Right hindlimb (tissue), 1 donor: ENCODE measurements around the gene COL5A1.
A peak's percentile ranks its signal among the peaks of the same experiment; 100 is the strongest.
"Not testable (repeated sequence)": the region's sequence is repeated elsewhere in the genome, so short reads cannot be mapped to it uniquely, and the experiment has no call there.

ENCODE experiments used
- DNase-seq: peaks from one replicate; pipeline ENCODE4 v3.0.0-alpha.2; 2018

COL5A1 gene

DNA sequence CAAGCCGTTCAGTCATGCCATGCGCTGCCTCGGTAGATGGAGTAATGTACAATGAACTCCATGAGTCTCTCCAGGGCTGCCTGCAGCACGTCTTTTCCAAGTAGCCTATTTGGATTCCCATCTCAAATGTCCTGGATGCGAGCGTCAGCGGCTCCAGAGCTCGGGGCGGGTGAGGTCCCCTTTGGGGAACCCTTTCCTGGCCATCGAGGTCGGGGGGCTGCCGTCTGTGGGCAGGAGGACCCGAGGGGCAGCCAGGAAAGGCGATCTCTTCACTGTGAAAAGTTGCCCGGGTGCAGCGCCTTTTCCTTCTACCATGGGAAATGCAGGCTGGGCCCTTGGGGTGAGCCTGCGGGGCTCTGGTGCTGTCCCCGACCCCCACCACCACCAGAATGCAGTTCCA, 202.1 kb downstream of the COL5A1 start:
- DNase-seq = no peak

DNA sequence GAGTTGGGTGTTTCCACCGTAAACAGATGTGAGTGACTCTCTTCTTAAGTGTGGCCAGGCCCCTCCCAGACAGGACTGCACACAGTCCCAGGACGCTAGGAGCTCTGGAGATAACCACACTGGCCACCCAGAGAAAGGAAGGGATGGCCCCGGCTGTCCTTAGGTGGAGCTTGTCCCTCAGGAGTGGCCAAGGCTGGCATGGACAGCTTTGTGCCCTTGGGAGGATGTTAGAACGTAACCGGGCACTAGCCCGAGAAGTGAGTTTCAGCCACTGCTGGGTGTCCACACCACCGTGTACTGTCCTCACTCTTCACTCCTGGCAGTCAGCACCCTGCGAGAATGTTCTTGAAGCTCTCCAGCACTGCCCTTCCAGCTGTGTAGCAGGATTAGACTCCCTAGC, 203.2 kb downstream of the COL5A1 start:
- DNase-seq = no peak

DNA sequence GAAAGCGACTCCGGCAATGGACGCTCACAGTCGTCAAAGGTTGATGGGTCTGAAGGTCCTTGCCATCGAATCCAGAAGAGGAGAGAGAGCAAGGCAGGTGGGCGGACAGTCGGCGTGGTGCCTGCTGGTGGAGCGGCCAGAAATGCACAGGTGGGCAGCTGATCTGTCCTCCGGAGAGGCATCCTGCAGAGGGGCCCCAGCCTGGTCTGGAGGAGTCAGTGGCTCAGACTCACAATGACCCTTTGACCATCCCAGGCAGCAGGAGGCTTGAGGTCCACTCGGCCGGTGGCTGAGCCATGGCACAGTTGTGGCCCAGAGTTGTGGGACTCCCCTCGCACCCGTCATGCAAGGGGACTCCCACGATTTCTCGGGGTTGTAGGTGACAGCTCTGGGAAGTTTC, 204.6 kb downstream of the COL5A1 start:
- no peak for DNase-seq

DNA sequence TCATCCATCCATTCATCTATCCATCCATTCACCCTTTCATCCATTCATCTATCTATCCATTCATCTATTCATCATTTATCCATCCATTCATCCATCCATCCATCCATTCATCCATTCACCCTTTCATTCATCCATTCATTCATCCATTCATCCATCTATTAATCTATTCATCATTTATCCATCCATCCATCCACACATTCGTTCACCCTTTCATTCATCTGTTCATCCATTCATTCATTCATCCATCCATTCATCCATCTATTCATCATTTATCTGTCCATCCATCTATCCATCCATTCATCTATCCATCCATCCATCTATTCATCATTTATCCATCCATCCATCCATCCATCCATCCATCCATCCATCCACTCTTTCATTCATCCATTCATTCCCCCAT, 205.1 kb downstream of the COL5A1 start:
- no peak for DNase-seq

DNA sequence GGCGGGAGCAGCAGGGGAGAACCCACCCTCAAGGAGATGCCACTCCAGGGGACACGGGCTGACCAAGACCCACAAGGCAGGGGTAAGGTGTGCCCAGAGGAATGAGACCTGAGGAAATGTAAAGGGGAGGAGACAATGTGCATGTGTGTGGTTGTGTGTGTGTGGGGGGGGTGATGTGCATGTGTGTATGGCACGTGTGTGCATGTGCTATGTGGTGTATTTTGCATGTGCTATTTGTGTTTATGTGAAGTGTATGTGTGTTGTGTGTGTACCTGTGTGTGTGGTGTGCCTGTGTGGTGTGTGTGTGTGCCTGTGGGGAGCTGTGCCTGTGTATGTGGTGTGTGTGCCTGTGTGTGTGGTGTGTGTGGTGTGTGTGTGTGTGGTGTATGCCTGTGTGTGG, 205.5 kb downstream of the COL5A1 start:
- DNase-seq = no peak

DNA sequence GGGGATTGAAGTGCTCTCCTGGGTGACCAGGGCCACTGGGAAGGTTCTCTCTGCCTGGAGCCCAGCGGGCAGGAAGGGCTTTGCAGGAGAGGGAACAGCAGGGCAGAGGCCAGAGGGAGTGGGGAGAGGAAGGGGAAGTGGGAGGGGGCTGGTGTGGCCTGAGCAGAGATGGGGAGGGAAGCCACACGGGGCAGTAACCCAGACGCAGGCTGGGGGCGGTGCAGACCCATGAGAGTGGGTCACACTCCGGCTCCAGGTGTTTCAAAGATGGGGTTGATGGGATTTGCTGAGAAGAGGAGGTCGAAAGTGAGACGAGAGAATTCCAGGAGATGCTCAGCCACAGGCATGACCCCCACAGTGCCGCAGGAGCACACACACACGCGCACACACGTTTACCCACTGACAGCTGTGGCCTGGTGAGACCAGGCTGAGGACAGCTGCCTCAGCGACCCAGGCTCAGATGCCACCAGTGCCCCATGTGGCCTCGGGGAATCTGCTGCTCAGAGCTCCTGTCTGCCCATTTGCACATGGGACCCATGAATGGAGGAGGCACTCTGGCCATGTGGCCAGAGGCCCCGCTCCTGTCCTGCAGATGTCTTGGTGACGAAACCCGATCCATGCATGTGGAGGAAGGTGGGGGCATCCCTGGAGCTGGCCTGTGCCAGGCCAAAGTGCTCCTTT, 206.3 kb downstream of the COL5A1 start:
- DNase-seq = no peak

GRCh38 chr9:134848504-134848903, 206.9 kb downstream of the COL5A1 start:
- no peak for DNase-seq

GRCh38 chr9:134850611-134851010, 209.0 kb downstream of the COL5A1 start:
- DNase-seq = no peak

GRCh38 chr9:134851020-134851419, 209.4 kb downstream of the COL5A1 start:
- no peak for DNase-seq

DNA sequence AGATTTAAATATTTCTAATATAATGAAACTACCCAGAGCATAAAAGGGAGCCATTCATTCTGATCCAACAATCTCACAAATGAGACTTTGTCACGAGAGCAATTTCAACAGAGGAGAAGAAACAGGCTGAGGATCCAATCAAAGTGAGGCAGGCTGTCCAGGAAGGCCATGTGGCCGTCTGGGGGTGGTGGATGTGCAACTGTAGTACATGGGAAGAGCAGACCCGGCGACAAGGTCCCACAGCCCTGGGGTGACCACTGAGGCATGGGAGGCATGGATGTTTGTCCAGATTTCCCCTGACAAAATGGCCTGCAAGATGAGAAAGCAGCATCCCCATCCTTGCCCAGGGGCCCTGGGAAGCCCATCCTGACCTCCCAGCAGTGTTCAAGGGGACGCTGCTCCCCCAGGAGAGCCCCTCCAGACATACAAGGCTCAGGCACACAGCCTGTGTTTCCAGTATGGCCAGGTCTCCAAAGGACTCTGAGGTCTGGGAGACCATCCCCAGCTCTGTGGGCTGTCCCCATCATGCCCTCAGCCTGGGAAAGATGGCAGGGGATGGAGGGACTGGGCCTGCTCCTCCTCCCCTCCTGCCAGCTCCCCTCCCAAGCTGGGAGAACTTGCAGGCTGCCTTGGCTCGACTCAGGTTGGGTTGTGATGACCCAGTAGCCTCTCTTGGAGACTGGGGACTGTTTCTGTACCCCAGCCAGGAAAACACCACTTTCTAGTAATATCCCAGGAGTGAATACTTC, 211.5 kb downstream of the COL5A1 start:
- peak; percentile 19 for DNase-seq

GRCh38 chr9:134853893-134854292, 212.3 kb downstream of the COL5A1 start:
- DNase-seq = peak; percentile 19

GRCh38 chr9:134854541-134854981, 213.0 kb downstream of the COL5A1 start:
- DNase-seq = no peak

GRCh38 chr9:134855231-134855899, 213.8 kb downstream of the COL5A1 start:
- DNase-seq = peak; percentile 21

- no peak for DNase-seq
Observed at GRCh38 chr9:134855900-134856377, 214.3 kb downstream of the COL5A1 start.

GRCh38 chr9:134857451-134857850, 215.8 kb downstream of the COL5A1 start:
- not testable (repeated sequence) for DNase-seq

GRCh38 chr9:134858051-134858841, 216.6 kb downstream of the COL5A1 start:
- DNase-seq = no peak

GRCh38 chr9:134860510-134860909, 218.9 kb downstream of the COL5A1 start:
- no peak for DNase-seq

GRCh38 chr9:134861595-134862334, 220.2 kb downstream of the COL5A1 start:
- peak; percentile 10 for DNase-seq

GRCh38 chr9:134863306-134863902, 221.8 kb downstream of the COL5A1 start:
- peak; percentile 16 for DNase-seq

DNA sequence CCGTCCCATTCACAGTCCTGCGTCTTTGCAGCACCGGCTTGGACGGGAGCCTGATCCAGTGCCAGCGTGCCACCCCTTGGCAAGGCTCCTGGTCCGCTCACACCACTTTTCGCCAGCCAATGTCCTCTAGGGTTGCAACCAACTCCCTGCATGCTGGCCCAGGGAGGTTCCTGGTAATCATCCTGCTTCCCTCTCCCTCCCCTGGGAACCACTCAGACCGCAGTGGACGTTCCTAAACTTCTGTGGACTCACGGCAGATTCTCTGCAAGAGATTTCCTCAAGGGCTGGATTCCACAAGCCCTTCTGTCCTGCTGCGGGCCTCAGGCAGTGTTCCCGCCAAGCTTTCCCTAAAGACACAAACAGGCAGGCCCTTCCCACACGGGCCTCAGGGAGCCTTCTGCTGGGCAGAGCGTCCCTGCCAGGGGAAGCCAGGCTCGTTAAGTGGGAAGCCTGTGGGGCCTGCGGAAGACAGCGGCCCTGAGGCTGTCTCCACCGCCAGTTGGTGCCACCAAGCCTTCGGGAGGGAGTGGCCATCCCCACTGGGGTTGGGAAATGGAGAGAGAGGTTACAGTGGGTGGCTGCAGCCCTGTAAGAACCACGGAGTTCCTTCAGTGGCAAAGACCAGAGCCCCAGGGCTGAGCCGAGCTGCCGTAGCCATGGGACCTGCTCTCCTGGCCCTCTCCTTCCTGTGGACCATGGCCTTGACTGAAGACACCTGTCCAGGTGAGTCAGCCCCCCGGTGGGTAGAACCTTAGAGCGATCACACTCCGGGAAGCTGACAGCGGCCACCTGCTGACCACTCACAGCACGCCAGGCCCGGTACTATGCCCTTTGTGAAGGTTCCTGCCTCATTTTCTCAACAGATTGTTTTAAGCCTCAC, 222.6 kb downstream of the COL5A1 start:
- DNase-seq = peak; percentile 7

DNA sequence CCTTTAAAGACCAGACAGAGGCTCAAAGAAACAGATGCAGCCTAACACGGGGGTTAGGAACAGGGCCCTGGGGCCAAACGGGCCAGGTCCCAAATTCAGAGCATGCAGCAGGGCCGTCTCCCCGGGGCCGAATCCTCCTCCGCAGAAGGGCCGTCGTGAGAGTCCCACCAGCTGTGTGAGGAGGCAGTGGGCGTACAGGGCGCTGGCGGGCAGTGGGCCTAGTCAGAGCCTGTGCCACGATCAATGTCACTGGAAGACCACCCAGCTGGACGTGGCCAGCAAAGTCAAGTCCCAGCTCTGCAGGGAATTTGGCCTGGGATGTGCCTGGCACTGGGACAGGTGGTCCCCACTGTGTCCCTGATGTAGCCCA, 223.2 kb downstream of the COL5A1 start:
- peak; percentile 8 for DNase-seq
